K562 (cell line): Measurements from ENCODE around the gene BTNL8.

Experiments used
- CTCF ChIP-seq, 3 experiments: IDR thresholded peaks in 2 of 3; conservative IDR thresholded peaks in 1 of 3; 2 replicates each; pipeline ENCODE4 v1.5.1; 2011 to 2012; ENCODE audit warnings: low read length in 3 of 3, mild to moderate bottlenecking in 3 of 3, control low read depth in 2 of 3, improper control_type of control experiment in 1 of 3, inconsistent platforms in 1 of 3, low read depth in 1 of 3, mixed read lengths in 1 of 3, moderate library complexity in 1 of 3; ENCODE audit not compliant: insufficient read depth in 2 of 3
- REST ChIP-seq, 2 experiments: fragments of 450-650 bp; formaldehyde crosslinking in 1 of 2; IDR thresholded peaks; 2 replicates each; pipeline versions ENCODE4 v1.4.0 to v1.6.1; 2014 to 2020; ENCODE audit warnings: mild to moderate bottlenecking in 2 of 2, borderline replicate concordance in 1 of 2, low read depth in 1 of 2

DNA sequence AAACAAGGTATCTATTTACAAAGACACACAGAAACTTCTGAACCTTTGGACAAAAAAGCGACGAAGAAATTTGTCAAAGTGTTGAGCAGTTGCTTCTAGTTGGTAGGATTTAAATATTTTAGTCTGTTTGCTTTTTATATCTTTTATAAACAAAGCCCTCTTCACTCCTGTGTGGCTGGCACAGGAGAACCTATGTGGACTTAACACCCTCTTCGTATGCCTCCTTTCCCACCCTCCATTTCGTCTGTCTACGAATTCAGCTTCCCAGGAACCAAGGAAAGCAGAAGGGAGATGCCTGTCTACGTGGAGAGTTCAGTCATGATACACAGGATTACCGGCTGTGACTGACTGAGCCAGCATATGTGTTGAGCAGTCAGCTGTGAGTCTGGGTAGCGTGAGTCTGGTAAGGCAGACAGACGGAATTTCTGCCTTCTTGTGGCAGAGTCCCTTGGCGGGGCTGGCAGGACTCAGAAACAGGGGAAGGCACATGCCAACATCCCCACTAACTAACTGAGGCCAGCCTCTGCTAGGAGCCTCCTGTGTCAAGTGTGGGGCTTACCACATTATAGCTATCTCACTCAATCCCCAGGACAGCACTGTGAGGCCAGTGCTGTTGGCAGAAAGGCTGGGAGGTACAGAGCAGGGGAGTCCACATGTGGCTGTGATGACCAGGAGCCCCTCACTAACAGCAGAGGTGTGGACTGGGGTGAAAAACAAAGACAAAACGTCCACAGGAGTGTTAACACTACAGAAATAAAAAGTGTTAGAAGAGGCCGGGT is 24.0 kb upstream of the BTNL8 start:
- TF ChIP-seq CTCF (IDR thresholded peaks at IDR 0.05 in 2 of 3, conservative IDR thresholded peaks at IDR 0.05 in 1 of 3; ENCODE audit: insufficient read depth in 2 of 3, low read depth in 1 of 3, low read length in 3 of 3) = no peak
- TF ChIP-seq REST (IDR thresholded peaks at IDR 0.05; ENCODE audit: borderline replicate concordance) = no peak
- TF ChIP-seq REST (CRISPR knock-in tag; IDR thresholded peaks at IDR 0.05; ENCODE audit: low read depth) = no peak
